ENCODE results near the gene ERGIC2. TPM values are rescaled to one million over a fixed set of nuclear protein-coding genes. Genes with fewer than 3 reads are reported as not detected.

Gene ERGIC2
- total and polyA plus RNA-seq, 2 of the 13 experiments (the other 11 are each of a cell fraction or from before 2014, with no cell fraction given) = 32.6 to 73.5 TPM

GRCh38 chr12:29427964-29428363 lies 47.0 kb upstream of the ERGIC2 start:
- Histone ChIP-seq H2AFZ (ENCODE audit: low read length) (no peak overlapping the region), H3K79me2 (ENCODE audit: insufficient read depth, low read length) (no peaks in the 10 kb centered on the region), H3K4me3 (replicated peaks in 1 of 3; ENCODE audit: insufficient read depth in 1 of 3, low read depth in 2 of 3, low read length in 3 of 3) (no peak overlapping the region), H3K36me3 (replicated peaks in 1 of 2; ENCODE audit: control insufficient read depth in 1 of 2, insufficient read depth in 2 of 2, low read length in 2 of 2) (no peaks in the 10 kb centered on the region), H3K27me3 (ENCODE audit: control insufficient read depth in 1 of 2, insufficient read depth in 2 of 2, low read length in 2 of 2) (no peaks in the 10 kb centered on the region), H3K4me2 (ENCODE audit: low read depth, low read length) (no peak overlapping the region), H3K9me3 (ENCODE audit: low read length) (no peaks in the 10 kb centered on the region), H3K4me1 (ENCODE audit: insufficient read depth, low read length) (no peaks in the 10 kb centered on the region), H3K27ac (ENCODE audit: extremely low read length, insufficient read depth, low read length) (no peak overlapping the region), H3K9ac (ENCODE audit: insufficient read depth, low read depth, low read length) (no peak overlapping the region), H4K20me1 (ENCODE audit: insufficient read depth, low read length) (no peaks in the 10 kb centered on the region)
- DNase-seq (ENCODE audit: low spot score) (peak; percentile 10), FAIRE-seq (no peak), ATAC-seq (peak; percentile 84)
- in situ Hi-C loops (cut with HindIII; ENCODE audit: extremely low pct_ligation_motif_present, low pct_unique_long_range_greater_than_20kb) = no loop called here
- WGBS (ENCODE audit: low lambda C conversion rate) = 43% methylated on average over 3 of the region's 4 CpGs
- TF ChIP-seq ZNF280B (CRISPR knock-in tag; IDR thresholded peaks at IDR 0.05; ENCODE audit: borderline replicate concordance) (no peak), IRF1 (CRISPR knock-in tag; IDR thresholded peaks at IDR 0.05; ENCODE audit: low read depth) (no peak), NFE2L1 (CRISPR knock-in tag; IDR thresholded peaks at IDR 0.05; ENCODE audit: borderline replicate concordance) (no peak), ZNF615 (CRISPR knock-in tag; IDR thresholded peaks at IDR 0.05; ENCODE audit: borderline replicate concordance) (no peak), SIN3A (IDR thresholded peaks at IDR 0.05; ENCODE audit: borderline replicate concordance, low read depth, low read length) (no peak), SP1 (IDR thresholded peaks at IDR 0.05) (no peak), SP1 (CRISPR knock-in tag; IDR thresholded peaks at IDR 0.05) (no peak)
- intact Hi-C loops (cut with micrococcal nuclease; ENCODE audit: unreplicated experiment) = no loop called here
- POLR2A ChIA-PET = no interaction called here
- CTCF ChIA-PET (ENCODE audit: low intra/inter-chr PET ratio, low total read pairs) = no interaction called here
- BruUV-seq (replicated peaks) = no TSS peak

- POLR2A ChIA-PET = no interaction called here
- no peak for FAIRE-seq
- intact Hi-C loops (cut with micrococcal nuclease; ENCODE audit: unreplicated experiment) = no loop called here
Measured at GRCh38 chr12:29426498-29426897, 45.5 kb upstream of the ERGIC2 start.

More at GRCh38 chr12:29426498-29426897, 45.5 kb upstream of the ERGIC2 start:
- Histone ChIP-seq H3K4me1 (ENCODE audit: insufficient read depth, low read length) (no peaks in the 10 kb centered on the region), H3K36me3 (replicated peaks in 1 of 2; ENCODE audit: control insufficient read depth in 1 of 2, insufficient read depth in 2 of 2, low read length in 2 of 2) (no peaks in the 10 kb centered on the region), H3K9ac (ENCODE audit: insufficient read depth, low read depth, low read length) (no peak overlapping the region), H2AFZ (ENCODE audit: low read length) (no peak overlapping the region), H3K27ac (ENCODE audit: extremely low read length, insufficient read depth, low read length) (no peak overlapping the region), H3K4me3 (replicated peaks in 1 of 3; ENCODE audit: insufficient read depth in 1 of 3, low read depth in 2 of 3, low read length in 3 of 3) (no peak overlapping the region), H3K27me3 (ENCODE audit: control insufficient read depth in 1 of 2, insufficient read depth in 2 of 2, low read length in 2 of 2) (no peaks in the 10 kb centered on the region), H3K9me3 (ENCODE audit: low read length) (no peaks in the 10 kb centered on the region), H3K4me2 (ENCODE audit: low read depth, low read length) (no peak overlapping the region), H3K79me2 (ENCODE audit: insufficient read depth, low read length) (no peaks in the 10 kb centered on the region), H4K20me1 (ENCODE audit: insufficient read depth, low read length) (no peaks in the 10 kb centered on the region)
- WGBS (ENCODE audit: low lambda C conversion rate) = 3% methylated on average over 2 of the region's 2 CpGs
- in situ Hi-C loops (cut with HindIII; ENCODE audit: extremely low pct_ligation_motif_present, low pct_unique_long_range_greater_than_20kb) = no loop called here
- TF ChIP-seq ZNF407 (CRISPR knock-in tag; IDR thresholded peaks at IDR 0.05; ENCODE audit: not compliant biosample characterization) = no peak
- no peak for ATAC-seq
- DNase-seq (ENCODE audit: low spot score) = no peak
- no TSS peak for BruUV-seq (replicated peaks)
- CTCF ChIA-PET (ENCODE audit: low intra/inter-chr PET ratio, low total read pairs) = no interaction called here

All from HepG2 (cell line).